ENCODE results near the gene BBX. TPM values are rescaled to one million over a fixed set of nuclear protein-coding genes. Genes with fewer than 3 reads are reported as not detected.

The BBX gene
- total RNA-seq, 4 donors from 2014 or later, result 54.3 to 104 (median 88.1) TPM

- 94 to 97% methylated on average over 6 of the region's 6 CpGs for WGBS, 2 donors
- TF ChIP-seq CTCF (IDR thresholded peaks at IDR 0.05), result no peak
- TF ChIP-seq POLR2A (IDR thresholded peaks at IDR 0.05), result no peak
- TF ChIP-seq EP300 (IDR thresholded peaks at IDR 0.05), result no peak
- no peak for DNase-seq (ENCODE audit: low spot score in 2 of 2)
These were observed 242.8 kb downstream of the BBX start for GRCh38 chr3:107765524-107765923.

GRCh38 chr3:107767897-107768605 is 245.3 kb downstream of the BBX start:
- DNase-seq (ENCODE audit: low spot score in 2 of 2), result no peak
- Histone ChIP-seq H3K9me3 (no peaks in the 10 kb centered on the region), H3K36me3 (peaks cover 0 to 10% (median 0%) of the 10 kb centered on the region in 3 donors), H3K4me3 (no peak overlapping the region), H3K4me1 (peaks cover 0 to 4% (median 0%) of the 10 kb centered on the region in 4 donors), H3K27ac (peak overlapping the region in 1 of 4 donors; percentile 40), H3K27me3 (no peaks in the 10 kb centered on the region)
- 77 to 82% methylated on average over 8 of the region's 8 CpGs for WGBS, 2 donors
- no peak for TF ChIP-seq EP300 (IDR thresholded peaks at IDR 0.05)

More at GRCh38 chr3:107765524-107765923, 242.8 kb downstream of the BBX start:
- Histone ChIP-seq H3K4me1 (peaks cover 0 to 4% (median 0%) of the 10 kb centered on the region in 4 donors), H3K27me3 (no peaks in the 10 kb centered on the region), H3K9me3 (no peaks in the 10 kb centered on the region), H3K27ac (no peak overlapping the region), H3K36me3 (peaks cover 0 to 5% (median 0%) of the 10 kb centered on the region in 3 donors), H3K4me3 (no peak overlapping the region)

GRCh38 chr3:107769882-107770281 is 247.1 kb downstream of the BBX start:
- Histone ChIP-seq H3K9me3 (no peaks in the 10 kb centered on the region), H3K4me1 (peaks cover 0 to 4% (median 0%) of the 10 kb centered on the region in 4 donors), H3K27ac (no peak overlapping the region), H3K27me3 (no peaks in the 10 kb centered on the region), H3K36me3 (peaks cover 0 to 24% (median 0%) of the 10 kb centered on the region in 3 donors), H3K4me3 (no peak overlapping the region)
- no peak for DNase-seq (ENCODE audit: low spot score in 2 of 2)
- WGBS, 2 donors, result 92% methylated on average over 3 of the region's 3 CpGs
- TF ChIP-seq CTCF (IDR thresholded peaks at IDR 0.05) (no peak), EP300 (IDR thresholded peaks at IDR 0.05) (no peak), POLR2A (IDR thresholded peaks at IDR 0.05) (no peak)

- TF ChIP-seq EP300 (IDR thresholded peaks at IDR 0.05), result no peak
- no peak for TF ChIP-seq POLR2A (IDR thresholded peaks at IDR 0.05)
- no peak for TF ChIP-seq CTCF (IDR thresholded peaks at IDR 0.05)
- Histone ChIP-seq H3K4me1 (peaks cover 0 to 4% (median 0%) of the 10 kb centered on the region in 4 donors), H3K36me3 (peaks cover 0 to 23% (median 0%) of the 10 kb centered on the region in 3 donors), H3K4me3 (no peak overlapping the region), H3K27ac (no peak overlapping the region), H3K9me3 (no peaks in the 10 kb centered on the region), H3K27me3 (no peaks in the 10 kb centered on the region)
- no peak for DNase-seq (ENCODE audit: low spot score in 2 of 2)
- WGBS, 2 donors, result 82 to 84% methylated on average over 6 of the region's 6 CpGs
These were observed 249.3 kb downstream of the BBX start for GRCh38 chr3:107772016-107772415.

- no peak overlapping the region for H3K4me3 ChIP-seq
- no peaks in the 10 kb centered on the region for H3K27me3 ChIP-seq
- H3K4me1 ChIP-seq, result no peaks in the 10 kb centered on the region
- WGBS, 2 donors, result 91 to 95% methylated on average over 1 of the region's 1 CpG
- no peak overlapping the region for H3K27ac ChIP-seq
- TF ChIP-seq EP300 (IDR thresholded peaks at IDR 0.05) (no peak), POLR2A (IDR thresholded peaks at IDR 0.05) (no peak), CTCF (IDR thresholded peaks at IDR 0.05) (no peak)
- no peak for DNase-seq (ENCODE audit: low spot score in 2 of 2)
- peaks cover 0 to 49% (median 8%) of the 10 kb centered on the region in 3 donors for H3K36me3 ChIP-seq
- no peaks in the 10 kb centered on the region for H3K9me3 ChIP-seq
These were observed 253.2 kb downstream of the BBX start for GRCh38 chr3:107775974-107776373.
